Omental fat pad (tissue), 4 donors: ENCODE measurements around the gene LRRC10. TPM values are rescaled to one million over a fixed set of nuclear protein-coding genes. Genes with fewer than 3 reads are reported as not detected.

ENCODE experiments used
- ATAC-seq: fragments of 150-250 bp; one replicate; pipeline ENCODE4 v1.9.1; 2016; ENCODE audit warnings: mild to moderate bottlenecking, moderate library complexity; ENCODE audit not compliant: low FRiP score
- DNase-seq: peaks from one replicate; pipeline ENCODE4 v3.0.0-alpha.2; 2019; ENCODE audit warnings: low spot score
- total RNA-seq, 4 donors: library from RNA; depleted of rRNA; stranded (reverse); fragments of >200 nt; gene quantifications; one replicate each; pipeline ENCODE4 v1.1.0, GENCODE V29; 2016
- TF ChIP-seq, protein P1 (sequence below), 3 donors: fragments of 450-650 bp; IDR thresholded peaks; one replicate each; pipeline ENCODE4 v1.5.1; 2016 to 2017; ENCODE audit warnings: antibody characterized with exemption in 3 of 3, mild to moderate bottlenecking in 3 of 3, moderate library complexity in 2 of 3

The LRRC10 gene
- total RNA-seq, 4 donors from 2014 or later: not detected

DNA sequence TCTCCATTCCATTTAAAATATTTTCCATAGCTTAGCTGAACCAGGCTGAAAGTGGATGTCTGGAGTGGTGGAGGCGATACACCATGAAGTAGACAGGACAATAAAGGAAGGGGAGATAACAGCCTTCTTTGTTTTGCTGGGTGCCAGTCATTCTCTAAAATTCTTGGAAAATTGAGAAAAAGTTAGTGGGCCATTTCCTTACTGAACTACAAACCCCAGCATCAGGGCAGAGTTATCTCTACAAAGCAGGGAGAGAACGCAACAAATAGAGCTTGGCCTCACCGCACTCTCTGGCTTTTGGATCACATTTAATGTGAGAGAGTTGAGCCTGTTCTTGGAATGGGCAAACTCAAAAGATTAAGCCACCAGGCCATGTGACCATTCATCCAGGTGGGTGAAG is 41.2 kb upstream of the LRRC10 start:
- DNase-seq: no peak
- TF ChIP-seq, protein P1, sequence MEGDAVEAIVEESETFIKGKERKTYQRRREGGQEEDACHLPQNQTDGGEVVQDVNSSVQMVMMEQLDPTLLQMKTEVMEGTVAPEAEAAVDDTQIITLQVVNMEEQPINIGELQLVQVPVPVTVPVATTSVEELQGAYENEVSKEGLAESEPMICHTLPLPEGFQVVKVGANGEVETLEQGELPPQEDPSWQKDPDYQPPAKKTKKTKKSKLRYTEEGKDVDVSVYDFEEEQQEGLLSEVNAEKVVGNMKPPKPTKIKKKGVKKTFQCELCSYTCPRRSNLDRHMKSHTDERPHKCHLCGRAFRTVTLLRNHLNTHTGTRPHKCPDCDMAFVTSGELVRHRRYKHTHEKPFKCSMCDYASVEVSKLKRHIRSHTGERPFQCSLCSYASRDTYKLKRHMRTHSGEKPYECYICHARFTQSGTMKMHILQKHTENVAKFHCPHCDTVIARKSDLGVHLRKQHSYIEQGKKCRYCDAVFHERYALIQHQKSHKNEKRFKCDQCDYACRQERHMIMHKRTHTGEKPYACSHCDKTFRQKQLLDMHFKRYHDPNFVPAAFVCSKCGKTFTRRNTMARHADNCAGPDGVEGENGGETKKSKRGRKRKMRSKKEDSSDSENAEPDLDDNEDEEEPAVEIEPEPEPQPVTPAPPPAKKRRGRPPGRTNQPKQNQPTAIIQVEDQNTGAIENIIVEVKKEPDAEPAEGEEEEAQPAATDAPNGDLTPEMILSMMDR (IDR thresholded peaks at IDR 0.05): no peak
- no peak for ATAC-seq

DNA sequence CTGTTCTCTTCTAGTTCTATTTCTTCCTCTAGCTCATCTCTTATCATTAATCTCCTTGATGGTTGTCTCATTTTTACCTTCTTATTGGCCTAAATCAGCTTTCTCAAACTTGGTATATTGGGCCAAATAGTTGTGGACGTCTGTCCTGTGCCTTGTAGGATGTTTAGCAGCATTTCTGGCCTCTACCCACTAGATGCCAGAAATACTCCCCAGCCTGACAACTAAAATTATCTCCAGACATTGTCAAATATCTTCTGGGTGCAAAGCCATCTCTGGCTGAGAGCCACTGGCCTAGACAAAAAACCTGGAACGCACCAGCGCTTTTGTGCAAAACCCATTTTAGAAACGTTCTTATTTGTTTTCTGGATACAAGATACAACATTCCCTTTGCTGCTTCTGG is 38.8 kb upstream of the LRRC10 start:
- TF ChIP-seq, protein P1 (IDR thresholded peaks at IDR 0.05): no peak
- DNase-seq (no peak), ATAC-seq (no peak)

DNA sequence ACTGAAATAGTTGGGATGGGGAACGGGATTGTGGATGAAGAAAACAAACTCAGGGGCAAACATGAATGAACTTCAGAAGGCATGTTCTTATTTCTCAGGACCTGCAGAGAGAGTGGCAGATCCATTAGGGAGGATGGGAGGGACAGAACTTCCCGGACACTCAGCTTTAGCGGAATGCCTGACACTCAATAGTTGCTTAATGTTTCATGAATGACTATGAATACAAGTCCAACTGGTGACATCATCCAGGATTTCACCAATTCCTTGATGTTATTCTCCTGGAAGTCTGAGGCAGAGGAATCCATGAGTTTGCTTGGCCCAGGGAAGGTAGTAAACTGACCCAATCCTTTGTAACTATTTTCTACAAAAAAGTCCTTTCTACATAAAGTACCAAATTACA is 37.8 kb upstream of the LRRC10 start:
- DNase-seq (no peak), ATAC-seq (peak; percentile 44)
- TF ChIP-seq, protein P1 (IDR thresholded peaks at IDR 0.05): no peak

DNA sequence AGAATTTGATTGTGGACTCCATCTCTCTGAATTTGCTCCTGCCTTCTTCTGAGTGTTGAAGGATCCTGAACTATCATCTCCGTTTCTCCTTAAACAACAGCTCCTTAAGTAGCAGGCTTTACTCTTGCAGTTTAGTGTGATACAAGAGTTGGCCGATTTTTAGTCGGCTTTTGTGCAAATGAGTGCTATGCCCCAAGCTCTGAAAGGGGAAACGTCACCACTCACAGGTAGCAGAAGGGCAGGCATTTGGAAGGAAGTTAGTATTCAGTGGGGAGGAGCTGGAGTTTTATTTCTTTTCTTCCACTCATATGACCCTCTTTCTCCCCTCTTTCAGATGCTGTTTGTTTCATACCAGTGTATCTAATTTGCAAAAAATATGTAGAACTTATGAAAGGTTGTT is 36.5 kb upstream of the LRRC10 start:
- TF ChIP-seq, protein P1 (IDR thresholded peaks at IDR 0.05): no peak
- no peak for DNase-seq
- ATAC-seq: no peak

DNA sequence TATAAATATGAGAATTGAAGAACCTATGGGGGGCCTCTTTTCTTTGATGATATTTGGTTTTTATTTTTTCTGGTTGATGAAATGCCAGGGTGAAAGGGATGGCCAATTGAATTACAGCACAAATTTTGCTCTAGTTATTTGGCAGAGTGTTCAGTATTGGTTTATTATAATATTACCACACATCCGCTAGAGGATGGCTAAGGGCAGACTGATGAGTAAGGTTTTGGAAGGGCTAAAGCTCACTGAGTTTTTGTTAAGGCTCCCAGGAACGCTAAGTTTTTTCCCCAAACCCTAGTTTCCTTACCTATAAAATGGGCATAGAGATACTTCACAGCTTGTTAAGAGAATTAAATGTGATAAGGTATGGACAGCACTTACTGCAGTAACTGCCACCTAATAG is 34.3 kb upstream of the LRRC10 start:
- ATAC-seq (no peak), DNase-seq (no peak)
- TF ChIP-seq, protein P1 (IDR thresholded peaks at IDR 0.05): no peak

DNA sequence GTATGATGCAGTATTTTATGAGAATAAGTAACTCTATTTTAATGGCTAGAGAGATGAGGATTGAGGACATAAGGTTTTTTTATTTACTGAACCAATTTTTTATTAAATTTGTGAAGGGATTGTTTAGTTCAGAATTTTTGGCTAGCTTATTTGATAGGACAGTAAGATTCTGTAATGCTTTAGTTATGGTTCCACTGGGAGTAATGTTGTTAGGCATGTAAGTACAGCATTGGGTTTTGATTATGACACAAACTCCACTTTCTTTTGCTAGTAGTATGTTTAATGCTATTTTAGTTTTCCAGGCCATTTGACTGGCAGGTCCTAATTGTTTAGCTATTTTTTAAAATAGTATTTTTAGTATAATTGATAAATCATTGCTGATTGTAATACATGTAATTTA is 33.8 kb upstream of the LRRC10 start:
- DNase-seq (no peak), ATAC-seq (no peak)
- TF ChIP-seq, protein P1 (IDR thresholded peaks at IDR 0.05): no peak

DNA sequence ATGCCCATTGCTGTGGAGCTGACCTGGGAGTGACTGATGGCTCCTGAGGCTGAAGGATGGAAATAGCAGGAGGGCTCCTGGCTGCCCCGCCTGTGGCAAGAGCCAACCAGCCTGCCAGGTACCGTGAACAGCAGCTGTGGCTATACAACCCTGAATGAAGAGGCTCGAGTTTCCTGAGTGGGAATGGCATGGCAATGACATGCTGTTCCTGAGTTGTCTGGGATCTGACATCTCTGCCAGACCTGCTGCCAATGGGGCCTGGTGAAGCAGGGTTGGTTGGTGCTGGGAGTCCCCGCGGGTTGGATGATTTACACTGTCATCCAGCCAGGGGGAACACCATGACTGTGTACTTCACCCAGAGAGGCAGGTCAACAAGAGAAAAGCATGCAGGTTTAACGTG is 31.8 kb upstream of the LRRC10 start:
- TF ChIP-seq, protein P1 (IDR thresholded peaks at IDR 0.05): no peak
- DNase-seq: no peak
- no peak for ATAC-seq
